Testis (tissue), 5 donors: ENCODE results near the gene KAT8. TPM values are rescaled to one million over a fixed set of nuclear protein-coding genes. Genes with fewer than 3 reads are reported as not detected.

Experiments used
- DNase-seq: peaks from one replicate; pipeline ENCODE4 v3.0.0-alpha.2; 2019
- H3K27ac ChIP-seq, 2 donors: fragments of 200-600 bp; sonication (generic); one replicate each; pipeline ENCODE4 v1.5.1; 2019
- H3K27me3 ChIP-seq: fragments of 200-600 bp; sonication (generic); one replicate; pipeline ENCODE4 v1.5.1; 2019
- H3K36me3 ChIP-seq: fragments of 200-600 bp; sonication (generic); one replicate; pipeline ENCODE4 v1.5.1; 2017; ENCODE audit warnings: low read depth; ENCODE audit errors: missing control alignments
- H3K4me1 ChIP-seq: fragments of 200-600 bp; sonication (generic); one replicate; pipeline ENCODE4 v1.5.1; 2019
- H3K4me3 ChIP-seq, 2 donors: fragments of 200-600 bp; sonication (generic); one replicate each; pipeline ENCODE4 v1.5.1; 2017 to 2019
- H3K9me3 ChIP-seq: fragments of 200-600 bp; sonication (generic); one replicate; pipeline ENCODE4 v1.5.1; 2017
- POLR2A ChIP-seq: fragments of 450-650 bp; IDR thresholded peaks from one replicate; pipeline ENCODE4 v1.6.1; 2017; ENCODE audit warnings: antibody characterized with exemption, mild to moderate bottlenecking, moderate library complexity
- WGBS, 2 donors: methylation state at CpG; one replicate each; pipeline ENCODE4 v1.1.5; 2018; 5-methylcytosine and 5-hydroxymethylcytosine counted together
- intact Hi-C: fragments of 100-400 bp; cut with DNase I; formaldehyde crosslinking; loops from one replicate; pipeline ENCODE4 v1.15.1; 2023; ENCODE audit warnings: low total_unique reads
- long read RNA-seq, 2 donors: transcript quantifications; one replicate each; lab custom pipeline, GENCODE V29; 2026
- polyA plus RNA-seq: library from polyadenylated mRNA; stranded (reverse); fragments of 350-450 nt; fragmentation: Illumina TruSeq; extraction: RNeasy Lipid Tissue Mini Kit (QIAGEN cat#74804); gene quantifications from one replicate; pipeline ENCODE4 v1.2.3, GENCODE V29; 2014; ENCODE audit warnings: low read depth, low replicate concordance; ENCODE audit not compliant: insufficient read depth
- total RNA-seq, 2 donors: library from RNA; depleted of rRNA; stranded (reverse); fragments of >200 nt; gene quantifications; one replicate each; pipeline ENCODE4 v1.2.3, GENCODE V29; 2016
- TF ChIP-seq, protein P1 (sequence below), 3 experiments: fragments of 450-650 bp in 2 of 3; fragments of 200-600 bp in 1 of 3; sonication (generic) in 1 of 3; IDR thresholded peaks; one replicate each; pipeline ENCODE4 v1.5.1; 2016 to 2019; ENCODE audit warnings: antibody characterized with exemption in 3 of 3, mild to moderate bottlenecking in 2 of 3, moderate library complexity in 1 of 3

Gene KAT8
- 100 to 1,000 TPM in 1 of 2 donors, 10 to 100 TPM in 1; 96.9 to 111 TPM for total RNA-seq
- polyA plus RNA-seq: 86.0 TPM
- long read RNA-seq, donor 1, transcript KAT8-201 (11 exons, 1,525 nt): major isoform, 18 of 33 reads
- long read RNA-seq, donor 1, transcript KAT8-205 (3 exons, 1,051 nt): minor isoform, 5 of 33 reads
- long read RNA-seq, donor 1, partial matches to known transcripts: 5 of 33 reads
- long read RNA-seq, donor 1, other reads (novel, unspliced or antisense): 0 of 33 reads
- long read RNA-seq, donor 2, transcript KAT8-201 (11 exons, 1,525 nt): major isoform, 17 of 30 reads
- long read RNA-seq, donor 2, transcript KAT8-205 (3 exons, 1,051 nt): minor isoform, 7 of 30 reads
- long read RNA-seq, donor 2, partial matches to known transcripts: 0 of 30 reads
- long read RNA-seq, donor 2, other reads (novel, unspliced or antisense): 0 of 30 reads

GRCh38 chr16:31117384-31118222, at the start of gene KAT8:
Gene KAT8 (plus strand): TSS chr16:31117664. CDS start chr16:31117682, 18 bp downstream.
- DNase-seq: peak; percentile 100
- Histone ChIP-seq H3K27ac (peak within 1 kb of the TSS; percentile 94 to 98), H3K4me3 (peak within 1 kb of the TSS; percentile 78 to 86), H3K4me1 (peaks cover 37% of the 10 kb centered on the region), H3K36me3 (no peaks in the 10 kb centered on the region), H3K9me3 (no peaks in the 10 kb centered on the region), H3K27me3 (no peaks in the 10 kb centered on the region)
- TF ChIP-seq, protein P1, sequence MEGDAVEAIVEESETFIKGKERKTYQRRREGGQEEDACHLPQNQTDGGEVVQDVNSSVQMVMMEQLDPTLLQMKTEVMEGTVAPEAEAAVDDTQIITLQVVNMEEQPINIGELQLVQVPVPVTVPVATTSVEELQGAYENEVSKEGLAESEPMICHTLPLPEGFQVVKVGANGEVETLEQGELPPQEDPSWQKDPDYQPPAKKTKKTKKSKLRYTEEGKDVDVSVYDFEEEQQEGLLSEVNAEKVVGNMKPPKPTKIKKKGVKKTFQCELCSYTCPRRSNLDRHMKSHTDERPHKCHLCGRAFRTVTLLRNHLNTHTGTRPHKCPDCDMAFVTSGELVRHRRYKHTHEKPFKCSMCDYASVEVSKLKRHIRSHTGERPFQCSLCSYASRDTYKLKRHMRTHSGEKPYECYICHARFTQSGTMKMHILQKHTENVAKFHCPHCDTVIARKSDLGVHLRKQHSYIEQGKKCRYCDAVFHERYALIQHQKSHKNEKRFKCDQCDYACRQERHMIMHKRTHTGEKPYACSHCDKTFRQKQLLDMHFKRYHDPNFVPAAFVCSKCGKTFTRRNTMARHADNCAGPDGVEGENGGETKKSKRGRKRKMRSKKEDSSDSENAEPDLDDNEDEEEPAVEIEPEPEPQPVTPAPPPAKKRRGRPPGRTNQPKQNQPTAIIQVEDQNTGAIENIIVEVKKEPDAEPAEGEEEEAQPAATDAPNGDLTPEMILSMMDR (IDR thresholded peaks at IDR 0.05): no peak
- TF ChIP-seq POLR2A: peak; percentile 3
- 0% methylated on average over 20 to 59 of the region's 68 CpGs for WGBS, 2 donors
- intact Hi-C loops: no loop called here

GRCh38 chr16:31071861-31072260, 45.6 kb upstream of the KAT8 start:
- Histone ChIP-seq H3K27me3 (no peaks in the 10 kb centered on the region), H3K36me3 (no peaks in the 10 kb centered on the region), H3K27ac (no peak overlapping the region), H3K4me1 (peaks cover 16% of the 10 kb centered on the region), H3K9me3 (no peaks in the 10 kb centered on the region), H3K4me3 (peak overlapping the region in 1 of 2 donors; percentile 98)
- TF ChIP-seq POLR2A: no peak
- TF ChIP-seq, protein P1 (IDR thresholded peaks at IDR 0.05): no peak
- intact Hi-C loops: no loop called here
- WGBS, 2 donors: 36 to 50% methylated on average over 4 of the region's 4 CpGs
- DNase-seq: no peak

- peak overlapping the region in 1 of 2 donors; percentile 94 for H3K27ac ChIP-seq
- no peaks in the 10 kb centered on the region for H3K9me3 ChIP-seq
- 2 to 5% methylated on average over 19 to 27 of the region's 27 CpGs for WGBS, 2 donors
- intact Hi-C loops: no loop called here
- peak overlapping the region; percentile 98 to 99 for H3K4me3 ChIP-seq
- peaks cover 16% of the 10 kb centered on the region for H3K4me1 ChIP-seq
- TF ChIP-seq POLR2A: no peak
- TF ChIP-seq, protein P1 (IDR thresholded peaks at IDR 0.05): no peak
- no peaks in the 10 kb centered on the region for H3K27me3 ChIP-seq
- DNase-seq: no peak
- no peaks in the 10 kb centered on the region for H3K36me3 ChIP-seq
Measured at GRCh38 chr16:31072540-31073141, 44.8 kb upstream of the KAT8 start.

GRCh38 chr16:31073142-31073969, 44.1 kb upstream of the KAT8 start:
- no peaks in the 10 kb centered on the region for H3K36me3 ChIP-seq
- intact Hi-C loops: no loop called here
- WGBS, 2 donors: 0% methylated on average over 41 to 72 of the region's 83 CpGs
- H3K4me3 ChIP-seq: peak overlapping the region; percentile 98 to 99
- peaks cover 16% of the 10 kb centered on the region for H3K4me1 ChIP-seq
- TF ChIP-seq, protein P1 (IDR thresholded peaks at IDR 0.05): no peak
- TF ChIP-seq POLR2A: no peak
- peak overlapping the region; percentile 90 to 94 for H3K27ac ChIP-seq
- peak; percentile 97 for DNase-seq
- H3K9me3 ChIP-seq: no peaks in the 10 kb centered on the region
- no peaks in the 10 kb centered on the region for H3K27me3 ChIP-seq
